Lower leg skin (tissue), 4 donors: ENCODE data around the gene LRRC75A. TPM values are rescaled to one million over a fixed set of nuclear protein-coding genes. Genes with fewer than 3 reads are reported as not detected.
"Not testable (repeated sequence)": the region's sequence is repeated elsewhere in the genome, so short reads cannot be mapped to it uniquely, and the experiment has no call there.

Experiments used
- DNase-seq, 2 donors: peaks; one replicate each; pipeline ENCODE4 v3.0.0-alpha.2; 2019; ENCODE audit warnings: low spot score in 2 of 2
- H3K4me3 ChIP-seq: fragments of 200-600 bp; sonication (generic); 2 replicates; pipeline ENCODE4 v1.5.1; 2017; ENCODE audit warnings: mild to moderate bottlenecking, low read depth; ENCODE audit not compliant: poor library complexity, severe bottlenecking
- POLR2A ChIP-seq, 2 donors: fragments of 450-650 bp; IDR thresholded peaks; one replicate each; pipeline ENCODE4 v1.6.1; 2016 to 2017; ENCODE audit warnings: antibody characterized with exemption in 2 of 2, mild to moderate bottlenecking in 1 of 2, moderate library complexity in 1 of 2
- WGBS, 2 donors: methylation state at CpG; one replicate each; pipeline ENCODE4 v1.1.5; 2018; 5-methylcytosine and 5-hydroxymethylcytosine counted together
- intact Hi-C: fragments of 100-400 bp; cut with DNase I; formaldehyde crosslinking; loops from one replicate; pipeline ENCODE4 v1.15.0; 2023; ENCODE audit warnings: low total_unique reads
- total RNA-seq, 4 donors: library from RNA; depleted of rRNA; stranded (reverse); fragments of >200 nt; gene quantifications; one replicate each; pipeline ENCODE4 v1.1.0, GENCODE V29; 2016
- TF ChIP-seq, protein P1 (sequence below), 3 donors: fragments of 450-650 bp; IDR thresholded peaks; one replicate each; pipeline ENCODE4 v1.5.1; 2016; ENCODE audit warnings: antibody characterized with exemption in 3 of 3, mild to moderate bottlenecking in 3 of 3, moderate library complexity in 2 of 3

LRRC75A gene
- total RNA-seq, 4 donors from 2014 or later: 0.74 to 1.6 (median 0.99) TPM

DNA sequence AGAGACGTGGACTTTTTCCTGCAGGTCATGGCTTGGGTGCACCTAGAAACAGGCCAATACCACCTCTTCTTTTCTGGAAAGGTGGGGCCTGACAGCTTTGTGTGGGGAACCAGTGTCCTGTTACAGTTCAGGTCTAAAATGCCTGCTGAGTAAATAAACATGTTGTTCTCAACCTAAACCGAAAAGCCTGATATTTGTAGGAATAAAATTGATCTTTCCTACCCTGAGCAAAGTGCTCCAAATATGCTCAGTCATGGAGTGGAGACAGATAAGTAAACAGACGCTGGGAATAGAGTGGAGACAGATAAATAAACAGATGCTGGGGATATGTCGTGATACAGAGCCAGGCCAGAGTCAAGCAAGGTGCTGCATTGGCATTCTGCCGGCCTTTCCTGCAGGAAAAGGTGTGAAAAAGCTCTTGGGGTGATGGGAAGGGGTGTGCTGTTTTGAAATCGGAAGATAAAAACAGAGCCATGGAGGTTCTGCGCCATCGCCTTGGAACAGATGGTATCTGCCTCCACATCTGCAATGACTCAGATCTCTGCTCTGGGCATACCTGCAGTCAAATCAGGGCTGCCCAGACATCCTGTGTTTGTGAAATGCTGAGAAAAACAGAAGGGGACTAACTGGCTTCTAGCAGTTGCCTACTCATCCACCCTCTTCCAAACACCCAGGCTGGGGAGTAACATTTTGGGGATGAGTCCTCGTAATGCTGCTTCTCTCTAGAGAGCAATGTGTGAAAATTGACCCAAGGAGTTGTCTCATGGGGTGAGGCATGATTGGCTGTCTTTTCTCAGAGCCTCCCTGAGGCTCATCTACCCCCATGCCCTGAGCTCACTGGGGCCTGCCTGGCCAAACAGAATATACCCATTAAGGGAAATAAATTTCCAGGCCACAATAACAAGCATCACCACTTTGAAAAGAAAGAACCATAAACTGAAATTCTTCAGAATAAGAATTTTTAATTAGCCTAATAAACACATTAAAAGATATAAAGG, 93.4 kb downstream of the LRRC75A start:
- no peak overlapping the region for H3K4me3 ChIP-seq
- intact Hi-C loops: no loop called here
- TF ChIP-seq POLR2A (IDR thresholded peaks at IDR 0.05): no peak
- TF ChIP-seq, protein P1, sequence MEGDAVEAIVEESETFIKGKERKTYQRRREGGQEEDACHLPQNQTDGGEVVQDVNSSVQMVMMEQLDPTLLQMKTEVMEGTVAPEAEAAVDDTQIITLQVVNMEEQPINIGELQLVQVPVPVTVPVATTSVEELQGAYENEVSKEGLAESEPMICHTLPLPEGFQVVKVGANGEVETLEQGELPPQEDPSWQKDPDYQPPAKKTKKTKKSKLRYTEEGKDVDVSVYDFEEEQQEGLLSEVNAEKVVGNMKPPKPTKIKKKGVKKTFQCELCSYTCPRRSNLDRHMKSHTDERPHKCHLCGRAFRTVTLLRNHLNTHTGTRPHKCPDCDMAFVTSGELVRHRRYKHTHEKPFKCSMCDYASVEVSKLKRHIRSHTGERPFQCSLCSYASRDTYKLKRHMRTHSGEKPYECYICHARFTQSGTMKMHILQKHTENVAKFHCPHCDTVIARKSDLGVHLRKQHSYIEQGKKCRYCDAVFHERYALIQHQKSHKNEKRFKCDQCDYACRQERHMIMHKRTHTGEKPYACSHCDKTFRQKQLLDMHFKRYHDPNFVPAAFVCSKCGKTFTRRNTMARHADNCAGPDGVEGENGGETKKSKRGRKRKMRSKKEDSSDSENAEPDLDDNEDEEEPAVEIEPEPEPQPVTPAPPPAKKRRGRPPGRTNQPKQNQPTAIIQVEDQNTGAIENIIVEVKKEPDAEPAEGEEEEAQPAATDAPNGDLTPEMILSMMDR (IDR thresholded peaks at IDR 0.05): no peak
- no peak for DNase-seq
- WGBS, 2 donors: 48 to 50% methylated on average over 9 of the region's 9 CpGs

- DNase-seq, H3K4me3 ChIP-seq, intact Hi-C loops: not testable (repeated sequence)
- 76 to 84% methylated on average over 2 of the region's 2 CpGs for WGBS, 2 donors
Measured at GRCh38 chr17:16396693-16397092, 95.3 kb downstream of the LRRC75A start.

DNA sequence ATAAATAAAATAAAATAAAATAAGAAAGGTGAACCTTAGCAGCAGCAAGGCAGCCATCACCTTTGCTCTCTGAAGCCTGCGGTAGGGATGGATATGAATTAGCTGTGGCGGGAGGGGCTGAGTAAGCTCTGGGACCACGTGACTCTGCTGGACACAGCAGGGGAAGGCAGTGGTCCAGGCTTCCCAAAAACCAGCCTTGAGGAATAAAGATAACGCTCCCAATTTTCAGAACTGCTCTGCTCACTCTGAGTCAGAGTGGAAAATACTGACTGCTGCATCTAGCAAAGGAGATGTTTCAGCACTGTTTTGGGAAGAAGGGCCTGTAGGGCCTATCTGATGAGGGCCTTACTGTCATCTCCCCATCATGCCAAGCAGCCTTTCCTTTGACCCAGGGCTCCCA, 96.1 kb downstream of the LRRC75A start:
- H3K4me3 ChIP-seq, intact Hi-C loops, DNase-seq: not testable (repeated sequence)
- 50 to 66% methylated on average over 4 of the region's 4 CpGs for WGBS, 2 donors

- DNase-seq, intact Hi-C loops, H3K4me3 ChIP-seq: not testable (repeated sequence)
- WGBS, 2 donors: 85 to 89% methylated on average over 11 of the region's 11 CpGs
Measured at GRCh38 chr17:16392491-16392890, 99.5 kb downstream of the LRRC75A start.

Other genes starting within 250 kb of the LRRC75A start
- 1 to 10 TPM; 2.1 to 4.9 (median 3.8) TPM for gene CENPV, start 138.7 kb downstream of the LRRC75A start, total RNA-seq
- gene UBB, start 111.1 kb downstream of the LRRC75A start, total RNA-seq: 100 to 1,000 TPM; 606 to 678 (median 615) TPM
- gene TRPV2, start 76.6 kb downstream of the LRRC75A start, total RNA-seq: 1 to 10 TPM; 3.3 to 8.9 (median 6.9) TPM
- 10 to 100 TPM in 1 of 4 donors, 1 to 10 TPM in 3; 3.9 to 11.8 (median 5.8) TPM for gene ZNF287, start 77.0 kb upstream of the LRRC75A start, total RNA-seq
- gene ZNF624, start 161.7 kb upstream of the LRRC75A start, total RNA-seq: 1 to 10 TPM; 3.7 to 7.2 (median 5.5) TPM
- gene CCDC144A, start 198.0 kb upstream of the LRRC75A start, total RNA-seq: 1 to 10 TPM in 2 of 4 donors, under 1 TPM in 2; 0.15 to 5.4 (median 1.2) TPM